ENCODE data around the gene GH1.

GRCh38 chr17:63933598-63933997 lies 15.0 kb upstream of the GH1 start:
- TF ChIP-seq, protein P1, sequence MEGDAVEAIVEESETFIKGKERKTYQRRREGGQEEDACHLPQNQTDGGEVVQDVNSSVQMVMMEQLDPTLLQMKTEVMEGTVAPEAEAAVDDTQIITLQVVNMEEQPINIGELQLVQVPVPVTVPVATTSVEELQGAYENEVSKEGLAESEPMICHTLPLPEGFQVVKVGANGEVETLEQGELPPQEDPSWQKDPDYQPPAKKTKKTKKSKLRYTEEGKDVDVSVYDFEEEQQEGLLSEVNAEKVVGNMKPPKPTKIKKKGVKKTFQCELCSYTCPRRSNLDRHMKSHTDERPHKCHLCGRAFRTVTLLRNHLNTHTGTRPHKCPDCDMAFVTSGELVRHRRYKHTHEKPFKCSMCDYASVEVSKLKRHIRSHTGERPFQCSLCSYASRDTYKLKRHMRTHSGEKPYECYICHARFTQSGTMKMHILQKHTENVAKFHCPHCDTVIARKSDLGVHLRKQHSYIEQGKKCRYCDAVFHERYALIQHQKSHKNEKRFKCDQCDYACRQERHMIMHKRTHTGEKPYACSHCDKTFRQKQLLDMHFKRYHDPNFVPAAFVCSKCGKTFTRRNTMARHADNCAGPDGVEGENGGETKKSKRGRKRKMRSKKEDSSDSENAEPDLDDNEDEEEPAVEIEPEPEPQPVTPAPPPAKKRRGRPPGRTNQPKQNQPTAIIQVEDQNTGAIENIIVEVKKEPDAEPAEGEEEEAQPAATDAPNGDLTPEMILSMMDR (IDR thresholded peaks at IDR 0.05): no peak
- TF ChIP-seq POLR2A (IDR thresholded peaks at IDR 0.05) (no peak), EP300 (IDR thresholded peaks at IDR 0.05) (no peak)

Measured in tibial nerve (tissue), 4 donors.